ENCODE data around the gene NATD1.
"Not testable (repeated sequence)": the region's sequence is repeated elsewhere in the genome, so short reads cannot be mapped to it uniquely, and the experiment has no call there.

The NATD1 gene

GRCh38 chr17:21214777-21215541 lies 38.3 kb downstream of the NATD1 start:
- no peak for DNase-seq (ENCODE audit: low read depth)

DNA sequence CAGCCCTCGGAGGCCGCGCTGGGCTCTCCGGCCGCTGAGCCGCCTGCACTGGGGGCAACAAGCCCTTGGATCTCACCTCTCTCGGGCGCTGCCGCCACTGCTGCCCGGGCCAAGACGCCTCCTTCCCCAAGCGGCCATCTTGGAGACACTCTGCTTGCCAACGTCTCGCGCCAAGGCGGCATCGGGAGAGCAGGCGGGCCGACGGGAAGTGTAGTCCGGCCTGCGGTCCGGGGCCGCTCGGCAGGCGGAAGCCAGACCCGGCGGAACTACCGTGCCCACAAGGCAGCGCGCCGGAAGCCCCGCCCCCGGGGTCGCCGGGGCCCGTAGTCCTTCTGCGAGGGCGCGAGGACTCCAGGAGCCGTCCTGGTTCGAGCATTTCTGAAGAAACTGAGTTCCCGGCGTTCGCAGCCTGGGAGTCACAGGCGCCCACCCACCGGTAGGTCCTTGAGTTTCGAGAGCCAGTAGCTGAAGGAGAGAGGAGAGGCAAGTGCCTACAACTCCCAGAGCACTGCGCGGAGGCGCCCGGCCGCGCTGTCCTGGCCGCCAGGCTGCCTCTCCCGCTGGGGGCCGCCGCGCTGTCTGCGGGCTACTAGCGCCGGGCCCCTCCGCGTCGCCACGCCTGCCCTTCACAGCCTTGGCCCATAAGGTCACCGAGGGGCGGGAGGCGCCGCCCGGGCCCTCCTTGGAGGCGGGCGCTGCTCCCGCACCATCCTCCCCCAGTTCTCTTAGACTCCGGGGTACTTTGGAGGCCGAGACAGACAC lies 39.0 kb downstream of the NATD1 start, which contains the start of gene TMEM11:
Gene TMEM11 (minus strand): TSS at position 147 of the 762 bp plus-strand sequence. CDS start 9 bp downstream, at position 138.
- peak; percentile 72 for DNase-seq (ENCODE audit: low read depth)

DNA sequence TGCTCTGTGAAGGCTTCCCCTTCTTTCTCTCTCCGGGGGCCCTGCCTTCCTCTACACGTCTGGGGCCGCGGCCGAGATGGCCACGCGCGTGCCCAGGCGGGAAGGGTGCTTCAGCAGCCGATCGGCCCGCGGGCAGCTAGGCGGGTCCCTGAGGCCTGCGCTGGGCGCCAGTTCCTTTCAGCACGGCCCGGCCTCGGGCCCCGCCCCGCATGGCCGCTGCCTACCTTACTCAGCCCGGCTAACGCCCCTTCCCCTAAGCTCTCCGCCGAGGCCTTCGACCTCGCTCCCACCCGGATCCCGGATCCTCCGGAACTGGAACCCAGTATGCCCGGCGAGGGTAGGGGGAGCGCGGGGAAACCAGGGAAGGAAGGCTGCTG lies 39.6 kb downstream of the NATD1 start:
- DNase-seq (ENCODE audit: low read depth) = no peak

- no peak for DNase-seq (ENCODE audit: low read depth)
Observed at GRCh38 chr17:21212826-21213637, 40.2 kb downstream of the NATD1 start.

DNA sequence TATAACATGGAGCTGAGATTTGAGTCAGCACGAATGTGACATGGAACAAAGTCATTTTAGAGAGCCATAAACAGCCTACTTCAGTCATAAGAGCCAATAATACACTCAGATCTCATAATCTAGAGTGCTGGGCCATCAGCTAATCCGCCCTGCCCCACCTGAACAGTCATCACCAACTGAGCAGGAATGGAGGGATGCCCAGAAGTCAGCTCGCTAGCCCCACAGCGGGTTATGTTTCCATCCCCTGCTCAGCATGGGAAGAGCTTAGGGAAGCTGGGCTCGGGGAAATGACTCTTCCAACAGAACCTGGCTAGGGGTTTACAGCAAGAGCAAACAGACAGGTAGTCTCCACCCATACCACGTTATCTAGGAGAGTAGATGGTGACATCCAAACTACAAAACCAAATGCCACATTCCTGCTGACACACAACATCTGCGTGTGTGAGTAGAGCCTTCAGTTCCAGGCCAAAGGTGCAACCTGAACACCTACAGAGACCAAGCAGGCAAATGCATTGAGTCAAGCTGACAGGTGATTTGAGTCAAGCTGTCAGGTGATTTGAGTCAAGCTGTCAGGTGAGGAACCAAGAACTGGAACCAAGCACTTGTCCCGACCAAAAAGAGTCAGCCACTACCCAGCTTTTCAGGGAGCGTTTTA lies 41.3 kb downstream of the NATD1 start:
- no peak for DNase-seq (ENCODE audit: low read depth)

DNA sequence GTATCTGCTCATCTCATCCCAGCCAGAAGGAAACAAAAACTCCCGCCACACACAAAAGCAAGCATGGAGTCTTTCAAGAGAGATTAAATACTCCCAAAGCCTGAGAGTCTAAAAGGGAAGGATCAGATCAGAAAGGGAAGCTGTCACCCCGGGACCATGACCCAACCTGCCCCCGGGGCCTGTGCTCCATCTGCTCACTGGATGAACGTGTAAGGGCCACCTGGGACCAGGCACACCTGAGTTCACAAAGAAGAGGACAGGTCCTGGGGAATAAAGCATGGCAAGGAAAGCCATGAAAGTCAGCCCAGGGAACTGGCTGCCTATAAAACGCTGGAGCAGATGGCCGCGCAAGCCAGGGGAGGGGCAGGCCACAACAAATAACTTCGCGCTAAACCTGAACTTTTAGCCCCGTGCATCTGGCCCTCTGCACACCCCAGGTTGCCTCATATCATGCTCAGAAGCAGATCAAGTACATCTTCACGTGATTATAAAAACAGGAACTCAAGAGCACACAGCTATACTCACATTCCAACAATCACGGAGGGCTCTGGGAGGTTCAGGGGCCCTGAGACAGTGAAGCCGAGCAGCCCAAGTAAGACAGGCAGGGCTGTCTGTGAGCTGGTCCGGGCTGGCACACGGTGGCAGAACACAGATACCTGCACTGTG lies 42.7 kb downstream of the NATD1 start:
- no peak for DNase-seq (ENCODE audit: low read depth)

- DNase-seq (ENCODE audit: low read depth) = no peak
Observed at GRCh38 chr17:21209511-21210175, 43.6 kb downstream of the NATD1 start.

- no peak for DNase-seq (ENCODE audit: low read depth)
Observed at GRCh38 chr17:21208352-21208751, 44.9 kb downstream of the NATD1 start.

- DNase-seq (ENCODE audit: low read depth) = no peak
Observed at GRCh38 chr17:21204935-21205334, 48.3 kb downstream of the NATD1 start.

GRCh38 chr17:21202512-21202911 lies 50.7 kb downstream of the NATD1 start:
- DNase-seq (ENCODE audit: low read depth) = no peak

GRCh38 chr17:21201874-21202273 lies 51.3 kb downstream of the NATD1 start:
- DNase-seq (ENCODE audit: low read depth) = no peak

DNA sequence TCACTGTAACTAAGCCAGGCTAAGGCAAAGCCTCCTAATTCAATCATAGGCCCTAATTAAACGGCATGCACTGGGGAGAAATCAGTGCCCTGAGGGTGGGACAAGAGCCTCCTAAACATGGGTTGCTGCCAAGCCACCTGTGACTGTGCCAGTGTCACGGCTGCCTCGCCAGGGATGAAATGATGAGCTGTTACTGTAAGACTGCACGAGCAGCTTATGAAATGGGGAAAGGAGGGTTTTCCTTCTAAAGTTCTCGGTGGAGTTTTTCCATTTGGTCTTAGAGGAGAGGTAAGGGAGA lies 52.0 kb downstream of the NATD1 start:
- no peak for DNase-seq (ENCODE audit: low read depth)

GRCh38 chr17:21200590-21201297 lies 52.5 kb downstream of the NATD1 start:
- DNase-seq (ENCODE audit: low read depth) = no peak

- no peak for DNase-seq (ENCODE audit: low read depth)
Observed at GRCh38 chr17:21199856-21200255, 53.4 kb downstream of the NATD1 start.

DNA sequence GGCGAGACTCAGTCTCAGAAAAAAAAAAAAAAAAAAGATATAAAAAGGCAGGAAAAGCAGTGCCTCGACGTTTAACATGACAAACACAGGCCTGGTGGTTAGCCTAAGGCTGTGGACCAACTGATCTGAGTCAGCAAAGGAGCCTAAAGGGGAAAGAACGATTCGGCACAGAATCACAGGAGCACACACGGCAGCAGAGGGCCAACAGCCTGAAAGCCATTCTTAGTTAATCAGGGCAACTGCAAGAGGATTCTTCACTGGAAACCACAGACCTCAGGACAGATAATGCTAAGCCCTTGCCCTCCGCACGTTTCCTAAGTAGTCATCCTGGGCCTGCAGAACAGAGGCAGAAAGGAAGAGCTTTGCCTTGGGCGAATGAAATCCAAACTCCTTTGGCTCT lies 53.9 kb downstream of the NATD1 start:
- DNase-seq (ENCODE audit: low read depth) = peak; percentile 31

DNA sequence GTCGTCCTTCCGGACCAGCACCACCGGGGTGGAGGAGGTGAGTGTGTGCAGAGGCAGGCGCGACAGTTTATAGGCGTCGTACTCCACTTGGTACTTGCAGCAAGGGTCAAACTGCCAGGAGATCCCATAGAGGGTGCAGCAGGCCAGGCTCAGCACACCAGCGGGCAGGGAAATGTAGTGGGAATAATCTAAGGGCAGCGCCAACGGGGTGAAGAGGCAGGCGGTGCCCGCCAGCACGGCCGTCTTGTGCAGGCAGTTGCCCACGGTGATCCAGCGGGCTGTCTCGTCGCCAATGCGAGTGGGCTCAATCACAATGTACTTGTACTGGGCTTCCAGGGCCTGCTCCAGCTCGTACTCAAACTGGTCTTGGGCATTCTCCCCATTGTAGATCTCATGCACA lies 54.8 kb downstream of the NATD1 start:
- no peak for DNase-seq (ENCODE audit: low read depth)

- no peak for DNase-seq (ENCODE audit: low read depth)
Observed at GRCh38 chr17:21196126-21196525, 57.1 kb downstream of the NATD1 start.

DNA sequence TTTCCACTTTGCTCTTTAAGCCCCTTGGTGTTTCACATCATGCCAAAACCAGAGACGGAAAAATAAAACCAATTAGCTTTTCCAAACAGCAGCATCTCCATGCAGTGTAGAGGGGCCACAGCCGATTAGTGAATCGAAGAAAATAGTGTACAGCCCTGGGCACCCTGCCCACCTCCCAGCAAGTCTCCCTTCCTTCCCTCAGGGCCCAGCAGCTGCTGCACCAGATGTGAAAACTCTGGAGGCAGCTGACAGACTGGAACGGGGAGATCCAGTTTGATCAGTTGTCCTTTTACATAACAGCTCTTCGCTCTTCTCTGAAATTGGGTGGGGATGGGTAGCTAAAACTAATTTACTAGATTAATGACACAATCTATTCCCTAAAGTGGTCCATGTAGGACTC lies 58.5 kb downstream of the NATD1 start:
- no peak for DNase-seq (ENCODE audit: low read depth)

- DNase-seq (ENCODE audit: low read depth) = no peak
Observed at GRCh38 chr17:21194226-21194625, 59.0 kb downstream of the NATD1 start.

DNA sequence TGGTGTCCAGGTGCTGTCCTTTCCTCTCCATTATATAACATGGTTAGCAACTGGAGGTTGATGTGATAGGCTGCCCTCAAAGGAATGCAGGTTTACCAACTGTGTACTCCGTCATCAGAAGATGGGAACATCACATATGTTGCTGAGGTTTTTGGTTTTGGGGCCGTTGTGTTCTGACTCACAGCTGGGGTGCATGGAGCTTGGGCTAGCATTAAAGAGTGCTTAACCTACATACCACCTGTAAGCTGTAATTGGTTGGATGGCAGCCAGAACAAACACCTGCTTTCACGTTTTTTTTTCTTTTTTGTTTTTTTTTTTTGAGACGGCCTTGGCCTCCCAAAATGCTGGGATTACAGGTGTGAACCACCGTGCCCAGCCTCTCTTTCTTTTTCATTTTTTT lies 60.2 kb downstream of the NATD1 start:
- no peak for DNase-seq (ENCODE audit: low read depth)

GRCh38 chr17:21192414-21192813 lies 60.8 kb downstream of the NATD1 start:
- DNase-seq (ENCODE audit: low read depth) = not testable (repeated sequence)
